H9 (cell line): ENCODE data around the gene TEX264. TPM values are rescaled to one million over a fixed set of nuclear protein-coding genes. Genes with fewer than 3 reads are reported as not detected.

Source experiments
- DNase-seq: peaks from one replicate; pipeline ENCODE4 v3.0.0-alpha.2; 2017
- H2AFZ ChIP-seq: one replicate; pipeline ENCODE4 v1.6.1; 2013; ENCODE audit warnings: mild to moderate bottlenecking, low read length, control low read depth, moderate library complexity
- H2AK5ac ChIP-seq: 2 replicates; pipeline ENCODE4 v1.6.1; 2013; ENCODE audit warnings: low read length, control low read depth, mixed read lengths; ENCODE audit not compliant: insufficient read length
- H2BK120ac ChIP-seq: one replicate; pipeline ENCODE4 v1.6.1; 2013; ENCODE audit warnings: low read depth, mild to moderate bottlenecking, low read length, control low read depth, inconsistent platforms; ENCODE audit not compliant: poor library complexity, severe bottlenecking
- H2BK12ac ChIP-seq: 2 replicates; pipeline ENCODE4 v1.6.1; 2013; ENCODE audit warnings: low read length, control low read depth, mixed read lengths, low read depth; ENCODE audit not compliant: insufficient read length
- H2BK15ac ChIP-seq: 2 replicates; pipeline ENCODE4 v1.6.1; 2013; ENCODE audit warnings: low read depth, low read length, control low read depth
- H2BK20ac ChIP-seq: one replicate; pipeline ENCODE4 v1.6.1; 2013; ENCODE audit warnings: low read depth, mild to moderate bottlenecking, low read length, control low read depth, inconsistent platforms; ENCODE audit not compliant: poor library complexity, severe bottlenecking
- H2BK5ac ChIP-seq: 2 replicates; pipeline ENCODE4 v1.6.1; 2013; ENCODE audit warnings: low read length, control low read depth, mixed read lengths; ENCODE audit not compliant: insufficient read length
- H3K14ac ChIP-seq: 2 replicates; pipeline ENCODE4 v1.6.1; 2013; ENCODE audit warnings: low read length, control low read depth; ENCODE audit not compliant: insufficient read depth
- H3K18ac ChIP-seq: 2 replicates; pipeline ENCODE4 v1.6.1; 2013; ENCODE audit warnings: low read depth, mild to moderate bottlenecking, mixed read lengths, low read length, control low read depth; ENCODE audit not compliant: insufficient read length
- H3K23ac ChIP-seq: 2 replicates; pipeline ENCODE4 v1.6.1; 2013; ENCODE audit warnings: low read length, control low read depth, mixed read lengths, low read depth; ENCODE audit not compliant: insufficient read length
- H3K23me2 ChIP-seq: 2 replicates; pipeline ENCODE4 v1.6.1; 2013; ENCODE audit warnings: low read depth, mild to moderate bottlenecking, mixed read lengths, low read length, control low read depth; ENCODE audit not compliant: insufficient read length, poor library complexity, severe bottlenecking
- H3K27ac ChIP-seq: 2 replicates; pipeline ENCODE4 v1.5.1; 2013; ENCODE audit warnings: low read length, control low read depth, mixed read lengths, low read depth; ENCODE audit not compliant: insufficient read length
- H3K27me3 ChIP-seq: 2 replicates; pipeline ENCODE4 v1.6.1; 2013; ENCODE audit warnings: low read length, control low read depth, inconsistent platforms; ENCODE audit not compliant: insufficient read depth
- H3K4ac ChIP-seq: 2 replicates; pipeline ENCODE4 v1.6.1; 2013; ENCODE audit warnings: low read depth, mild to moderate bottlenecking, control low read depth, inconsistent platforms, low read length, moderate library complexity
- H3K4me1 ChIP-seq: 2 replicates; pipeline ENCODE4 v1.6.1; 2013; ENCODE audit warnings: low read length, control low read depth, inconsistent platforms; ENCODE audit not compliant: insufficient read depth
- H3K4me2 ChIP-seq: 2 replicates; pipeline ENCODE4 v1.6.1; 2013; ENCODE audit warnings: low read length, control low read depth, mixed read lengths; ENCODE audit not compliant: insufficient read length, insufficient read depth
- H3K56ac ChIP-seq: 2 replicates; pipeline ENCODE4 v1.6.1; 2013; ENCODE audit warnings: low read depth, mild to moderate bottlenecking, mixed read lengths, low read length, control low read depth; ENCODE audit not compliant: insufficient read length
- H3K79me1 ChIP-seq: 2 replicates; pipeline ENCODE4 v1.6.1; 2013; ENCODE audit warnings: low read depth, mild to moderate bottlenecking, moderate library complexity, low read length, control low read depth, inconsistent platforms; ENCODE audit not compliant: insufficient read depth, poor library complexity, severe bottlenecking
- H3K79me2 ChIP-seq: 2 replicates; pipeline ENCODE4 v1.6.1; 2013; ENCODE audit warnings: low read length, control low read depth, inconsistent platforms; ENCODE audit not compliant: insufficient read depth
- H3K9ac ChIP-seq: 2 replicates; pipeline ENCODE4 v1.6.1; 2013; ENCODE audit warnings: low read length, control low read depth, mixed read lengths; ENCODE audit not compliant: insufficient read length; ENCODE audit errors: extremely low read depth
- H3K9me3 ChIP-seq: one replicate; pipeline ENCODE4 v1.6.1; 2013; ENCODE audit warnings: low read depth, low read length, inconsistent platforms; ENCODE audit not compliant: control insufficient read depth
- H3T11ph ChIP-seq: one replicate; pipeline ENCODE4 v1.6.1; 2013; ENCODE audit warnings: mild to moderate bottlenecking, low read length, control low read depth, inconsistent platforms
- H4K20me1 ChIP-seq: one replicate; pipeline ENCODE4 v1.6.1; 2013; ENCODE audit not compliant: control insufficient read depth, insufficient read length, insufficient read depth
- H4K5ac ChIP-seq: 2 replicates; pipeline ENCODE4 v1.6.1; 2013; ENCODE audit warnings: low read depth, mild to moderate bottlenecking, mixed read lengths, low read length, control low read depth; ENCODE audit not compliant: insufficient read length
- H4K8ac ChIP-seq: replicated peaks from 2 replicates; pipeline ENCODE4 v1.6.1; 2013; ENCODE audit warnings: low read length, control low read depth, mixed read lengths, low read depth; ENCODE audit not compliant: insufficient read length
- H4K91ac ChIP-seq: 2 replicates; pipeline ENCODE4 v1.6.1; 2013; ENCODE audit warnings: low read depth, mild to moderate bottlenecking, moderate library complexity, mixed read lengths, low read length, control low read depth; ENCODE audit not compliant: insufficient read length
- H3K27ac Mint-ChIP-seq, 3 experiments: 2 replicates in 2 of 3; 3 replicates in 1 of 3; pipeline ENCODE4 v1.8.0; 2020 to 2021; ENCODE audit warnings: mixed read lengths in 3 of 3, mild to moderate bottlenecking in 1 of 3, moderate library complexity in 1 of 3
- H3K27me3 Mint-ChIP-seq: 2 replicates; pipeline ENCODE4 v1.8.0; 2021; ENCODE audit warnings: low read depth, mild to moderate bottlenecking, moderate library complexity, mixed read lengths
- H3K36me3 Mint-ChIP-seq, 3 experiments: 2 replicates in 2 of 3; 3 replicates in 1 of 3; pipeline ENCODE4 v1.8.0; 2020 to 2021; ENCODE audit warnings: low read depth in 3 of 3, mixed read lengths in 3 of 3; ENCODE audit not compliant: insufficient read depth in 1 of 3
- H3K4me1 Mint-ChIP-seq, 2 experiments: 2 replicates each; pipeline ENCODE4 v1.8.0; 2020; ENCODE audit warnings: mixed read lengths in 2 of 2
- H3K4me3 Mint-ChIP-seq, 2 experiments: 2 replicates in 1 of 2; 3 replicates in 1 of 2; pipeline ENCODE4 v1.8.0; 2020 to 2021; ENCODE audit warnings: mild to moderate bottlenecking in 2 of 2, mixed read lengths in 2 of 2, moderate library complexity in 1 of 2
- H3K9me3 Mint-ChIP-seq, 2 experiments: 2 replicates in 1 of 2; 3 replicates in 1 of 2; pipeline ENCODE4 v1.8.0; 2020; ENCODE audit warnings: mild to moderate bottlenecking in 2 of 2, mixed read lengths in 2 of 2, moderate library complexity in 1 of 2
- WGBS: extraction: QIAGEN DNeasy Blood & Tissue Kit; methylation state at CpG from one replicate; pipeline ENCODE4 v1.1.7; 2013; ENCODE audit warnings: missing lambda C conversion rate, low lambda C conversion rate, mixed read lengths; ENCODE audit not compliant: insufficient read length; ENCODE audit errors: extremely low coverage; 5-methylcytosine and 5-hydroxymethylcytosine counted together
- total RNA-seq: library from RNA; stranded (reverse); gene quantifications from 2 replicates; pipeline ENCODE4 v1.2.1, GENCODE V29; 2021
- TF ChIP-seq, protein P1 (sequence below): fragments of 200-600 bp; sonication (generic); conservative IDR thresholded peaks from 3 replicates; pipeline ENCODE4 v1.8.0; 2021; ENCODE audit warnings: antibody characterized with exemption, mild to moderate bottlenecking

The TEX264 gene
- total RNA-seq, 1 experiment from 2014 or later: 17.3 TPM

DNA sequence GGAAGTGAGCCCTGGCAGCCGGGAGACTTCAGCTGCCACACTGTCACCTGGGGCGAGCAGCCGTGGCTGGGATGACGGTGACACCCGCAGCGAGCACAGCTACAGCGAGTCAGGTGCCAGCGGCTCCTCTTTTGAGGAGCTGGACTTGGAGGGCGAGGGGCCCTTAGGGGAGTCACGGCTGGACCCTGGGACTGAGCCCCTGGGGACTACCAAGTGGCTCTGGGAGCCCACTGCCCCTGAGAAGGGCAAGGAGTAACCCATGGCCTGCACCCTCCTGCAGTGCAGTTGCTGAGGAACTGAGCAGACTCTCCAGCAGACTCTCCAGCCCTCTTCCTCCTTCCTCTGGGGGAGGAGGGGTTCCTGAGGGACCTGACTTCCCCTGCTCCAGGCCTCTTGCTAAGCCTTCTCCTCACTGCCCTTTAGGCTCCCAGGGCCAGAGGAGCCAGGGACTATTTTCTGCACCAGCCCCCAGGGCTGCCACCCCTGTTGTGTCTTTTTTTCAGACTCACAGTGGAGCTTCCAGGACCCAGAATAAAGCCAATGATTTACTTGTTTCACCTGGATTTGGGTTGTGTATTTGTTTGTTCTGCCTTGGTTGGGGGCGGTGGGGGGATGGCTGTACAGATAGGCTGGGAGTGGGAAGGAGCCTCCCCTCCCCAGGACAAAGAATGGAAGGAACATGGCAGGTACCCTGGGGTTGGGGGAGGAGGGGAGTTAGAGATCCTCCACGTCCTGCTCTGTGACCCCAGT, 32.9 kb downstream of the TEX264 start:
- no peak overlapping the region for H2AFZ ChIP-seq
- Mint-ChIP-seq H3K4me1 (peaks cover 22 to 44% of the 10 kb centered on the region in 2 experiments), H3K4me3 (peak overlapping the region in 1 of 2 experiments; percentile 64; a peak in 3 of 5 replicates), H3K36me3 (peaks cover 3 to 8% (median 3%) of the 10 kb centered on the region in 3 experiments; a peak in 4 of 7 replicates), H3K27me3 (peaks cover 30% of the 10 kb centered on the region), H3K27ac (no peak overlapping the region; a peak in 1 of 7 replicates), H3K9me3 (no peaks in the 10 kb centered on the region; a peak in 1 of 5 replicates)
- no peak overlapping the region for H4K8ac ChIP-seq
- H4K5ac ChIP-seq: no peak overlapping the region
- H3K18ac ChIP-seq: no peak overlapping the region
- no peak overlapping the region for H3K14ac ChIP-seq
- no peaks in the 10 kb centered on the region for H3K9me3 ChIP-seq
- WGBS: no CpG with 5 or more reads among the region's 12 CpGs
- no peaks in the 10 kb centered on the region for H3K79me1 ChIP-seq
- H2BK20ac ChIP-seq: no peak overlapping the region
- no peak overlapping the region for H3K23ac ChIP-seq
- H2AK5ac ChIP-seq: no peak overlapping the region
- H4K91ac ChIP-seq: no peak overlapping the region
- no peak overlapping the region for H2BK15ac ChIP-seq
- TF ChIP-seq, protein P1, sequence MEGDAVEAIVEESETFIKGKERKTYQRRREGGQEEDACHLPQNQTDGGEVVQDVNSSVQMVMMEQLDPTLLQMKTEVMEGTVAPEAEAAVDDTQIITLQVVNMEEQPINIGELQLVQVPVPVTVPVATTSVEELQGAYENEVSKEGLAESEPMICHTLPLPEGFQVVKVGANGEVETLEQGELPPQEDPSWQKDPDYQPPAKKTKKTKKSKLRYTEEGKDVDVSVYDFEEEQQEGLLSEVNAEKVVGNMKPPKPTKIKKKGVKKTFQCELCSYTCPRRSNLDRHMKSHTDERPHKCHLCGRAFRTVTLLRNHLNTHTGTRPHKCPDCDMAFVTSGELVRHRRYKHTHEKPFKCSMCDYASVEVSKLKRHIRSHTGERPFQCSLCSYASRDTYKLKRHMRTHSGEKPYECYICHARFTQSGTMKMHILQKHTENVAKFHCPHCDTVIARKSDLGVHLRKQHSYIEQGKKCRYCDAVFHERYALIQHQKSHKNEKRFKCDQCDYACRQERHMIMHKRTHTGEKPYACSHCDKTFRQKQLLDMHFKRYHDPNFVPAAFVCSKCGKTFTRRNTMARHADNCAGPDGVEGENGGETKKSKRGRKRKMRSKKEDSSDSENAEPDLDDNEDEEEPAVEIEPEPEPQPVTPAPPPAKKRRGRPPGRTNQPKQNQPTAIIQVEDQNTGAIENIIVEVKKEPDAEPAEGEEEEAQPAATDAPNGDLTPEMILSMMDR: no peak
- no peak overlapping the region for H3K4me2 ChIP-seq
- peaks cover 7% of the 10 kb centered on the region for H3K23me2 ChIP-seq
- no peak overlapping the region for H2BK5ac ChIP-seq
- peaks cover 17% of the 10 kb centered on the region; the same call in 1 of the 2 replicates for H3K27me3 ChIP-seq
- no peak for DNase-seq
- H4K20me1 ChIP-seq: no peaks in the 10 kb centered on the region
- H3T11ph ChIP-seq: no peak overlapping the region
- no peaks in the 10 kb centered on the region; the same call in 1 of the 2 replicates for H3K4me1 ChIP-seq
- H3K4ac ChIP-seq: no peak overlapping the region
- H3K27ac ChIP-seq: no peak overlapping the region
- H3K56ac ChIP-seq: no peak overlapping the region
- H2BK12ac ChIP-seq: no peak overlapping the region
- H3K9ac ChIP-seq: no peak overlapping the region
- no peaks in the 10 kb centered on the region for H3K79me2 ChIP-seq
- no peak overlapping the region for H2BK120ac ChIP-seq
